HG03457 (cell line): ENCODE measurements around the gene CDKN2C.

ENCODE experiments used
- ATAC-seq: cut with Tn5 transposase; IDR thresholded peaks from one replicate; pipeline ENCODE4 v1.9.1; 2021; ENCODE audit warnings: moderate number of reproducible peaks; ENCODE audit not compliant: unreplicated experiment

CDKN2C gene

DNA sequence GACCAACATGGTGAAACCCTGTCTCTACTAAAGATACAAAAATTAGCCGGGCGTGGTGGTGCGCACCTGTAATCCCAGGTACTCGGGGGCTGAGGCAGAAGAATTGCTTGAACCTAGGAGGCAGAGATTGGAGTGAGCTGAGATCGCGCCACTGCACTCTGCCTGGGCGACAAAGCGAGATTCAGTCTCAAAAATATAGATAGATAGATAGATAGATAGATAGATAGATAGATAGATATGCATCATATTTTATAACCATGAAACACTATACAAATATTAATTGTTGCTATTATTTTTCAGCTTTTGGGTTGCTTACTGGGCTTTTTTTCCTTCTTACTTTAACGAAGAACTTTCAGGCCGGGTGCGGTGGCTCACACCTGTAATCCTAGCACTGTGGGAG, 5.2 kb upstream of the CDKN2C start:
- no peak for ATAC-seq

DNA sequence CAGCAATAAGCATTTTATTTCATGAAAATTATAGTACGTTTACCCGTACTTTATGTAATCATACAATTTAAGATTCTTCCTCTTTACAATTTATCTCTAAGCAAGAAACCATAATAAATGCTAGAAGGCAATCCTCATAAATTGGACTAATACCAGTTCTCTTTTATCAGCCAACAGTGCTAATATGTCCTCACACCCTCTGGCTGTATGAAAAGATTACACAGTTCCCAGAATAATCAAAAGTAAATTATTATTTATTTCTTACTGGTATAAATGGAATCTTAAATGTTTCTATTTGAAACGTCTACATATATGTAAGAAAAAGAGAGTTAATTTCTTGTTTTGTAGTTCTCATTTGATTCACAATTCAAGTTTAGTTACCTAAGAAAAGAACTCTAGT, 3.1 kb upstream of the CDKN2C start:
- no peak for ATAC-seq

DNA sequence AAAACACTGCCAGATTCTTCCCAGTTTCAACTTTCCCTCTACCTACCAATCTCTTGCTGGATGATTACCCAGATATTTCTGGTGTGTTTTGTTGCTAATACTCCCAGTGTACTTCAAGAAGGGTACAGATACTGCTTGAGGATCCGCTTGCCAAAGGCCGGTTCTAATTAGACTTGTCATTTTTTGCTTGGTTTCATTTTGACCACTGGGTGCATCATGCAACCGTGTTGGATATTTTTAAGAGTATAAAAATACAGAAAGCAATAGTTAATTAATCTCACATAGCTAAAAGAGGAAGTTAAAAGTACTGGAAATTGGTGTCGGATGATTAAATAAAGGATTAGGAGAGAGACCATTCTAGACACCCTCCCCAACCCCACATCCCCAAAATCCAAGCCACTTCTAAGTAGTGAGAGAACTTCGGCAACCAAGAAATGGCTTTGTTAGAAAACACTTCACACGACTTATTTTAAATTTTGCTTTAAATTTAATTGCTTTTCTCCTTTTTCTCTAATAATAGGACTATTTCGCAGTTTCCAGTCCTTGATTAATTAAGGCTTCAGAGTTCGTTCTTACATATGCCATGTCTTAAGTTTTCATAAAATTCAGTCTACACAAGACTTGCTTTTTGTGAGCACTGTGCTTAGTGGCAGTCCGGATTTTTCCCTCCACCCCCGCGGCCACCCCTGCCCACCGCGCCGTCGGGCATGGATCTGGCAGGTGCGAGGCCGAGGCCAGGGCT, 2.5 kb upstream of the CDKN2C start:
- ATAC-seq, result no peak

DNA sequence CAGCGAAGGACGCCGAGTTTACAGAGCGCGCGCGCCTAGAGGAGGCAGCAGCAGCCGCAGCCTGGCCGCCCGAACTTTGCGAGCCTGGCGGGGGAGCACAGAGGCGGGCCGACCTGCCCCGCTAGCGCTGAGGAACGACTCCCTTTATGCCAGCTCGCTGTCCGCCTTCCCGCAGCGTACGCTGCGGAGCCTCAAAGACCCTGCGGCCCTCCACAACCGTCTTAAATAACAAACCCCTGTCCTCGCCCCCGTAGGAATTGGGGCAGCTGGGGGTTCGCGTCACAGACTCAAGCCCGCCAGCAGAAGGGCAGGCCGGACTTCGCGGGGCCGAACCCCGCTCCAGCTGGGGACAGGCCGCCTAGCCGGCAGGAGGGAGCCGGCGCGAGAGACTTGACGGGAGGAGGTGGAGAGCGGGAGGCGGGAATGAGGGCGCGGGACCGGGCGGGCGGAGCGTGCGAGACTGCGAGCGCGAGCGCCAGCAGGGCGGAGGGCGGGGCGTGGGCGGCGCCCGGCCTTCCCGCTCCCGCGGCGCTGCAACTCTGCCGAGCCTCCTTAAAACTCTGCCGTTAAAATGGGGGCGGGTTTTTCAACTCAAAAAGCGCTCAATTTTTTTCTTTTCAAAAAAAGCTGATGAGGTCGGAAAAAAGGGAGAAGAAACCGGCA, 1.8 kb upstream of the CDKN2C start:
- peak; percentile 46 for ATAC-seq

DNA sequence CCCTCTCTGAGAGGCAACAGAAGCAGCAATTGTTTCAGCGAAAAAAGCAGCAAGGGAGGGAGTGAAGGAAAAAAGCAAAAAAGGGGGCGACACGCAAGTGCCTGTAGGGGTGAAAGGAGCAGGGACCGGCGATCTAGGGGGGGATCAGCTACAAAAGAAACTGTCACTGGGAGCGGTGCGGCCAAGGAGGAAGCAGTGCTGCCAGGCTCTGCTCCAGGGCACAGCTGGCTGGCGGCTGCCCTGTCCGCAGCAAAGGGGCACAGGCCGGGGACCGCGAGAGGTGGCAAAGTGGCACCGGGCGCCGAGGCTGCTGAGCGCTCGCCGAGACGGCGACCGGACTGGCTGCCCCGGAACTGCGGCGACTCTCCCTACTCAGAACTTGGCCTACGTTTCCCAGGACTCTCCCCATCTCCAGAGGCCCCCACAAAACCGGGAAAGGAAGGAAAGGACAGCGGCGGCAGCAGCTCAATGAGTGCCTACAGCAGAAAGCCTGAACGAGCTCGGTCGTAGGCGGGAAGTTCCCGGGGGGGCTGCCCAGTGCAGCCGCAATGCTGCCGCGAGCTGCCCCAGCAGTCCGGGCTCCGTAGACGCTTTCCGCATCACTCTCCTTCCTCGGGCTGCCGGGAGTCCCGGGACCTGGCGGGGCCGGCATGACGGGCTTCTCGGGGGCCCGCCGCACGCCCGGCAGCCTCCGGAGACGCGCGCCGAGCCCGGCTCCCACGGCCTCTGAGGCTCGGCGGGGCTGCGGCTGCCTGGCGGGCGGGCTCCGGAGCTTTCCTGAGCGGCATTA, 1.0 kb upstream of the CDKN2C start:
- no peak for ATAC-seq

DNA sequence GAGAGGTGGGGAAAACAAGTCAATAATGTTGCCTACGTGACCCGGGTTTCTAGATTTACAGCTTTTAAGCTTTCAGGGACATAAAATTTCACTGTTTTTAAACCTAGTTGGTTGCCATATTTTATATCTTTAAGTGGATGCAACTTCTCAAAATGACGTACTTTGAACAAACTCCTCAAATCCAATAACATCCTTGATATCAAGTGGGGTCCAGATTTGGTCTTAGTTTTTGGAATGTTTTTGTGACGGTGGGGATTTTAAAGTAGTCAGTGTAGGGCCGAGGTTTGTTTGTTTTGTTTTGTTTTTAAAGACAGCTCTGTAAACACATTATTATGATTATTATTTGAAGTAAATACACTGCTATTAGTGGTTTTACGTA, 453 bp downstream of the CDKN2C start:
- ATAC-seq, result no peak

DNA sequence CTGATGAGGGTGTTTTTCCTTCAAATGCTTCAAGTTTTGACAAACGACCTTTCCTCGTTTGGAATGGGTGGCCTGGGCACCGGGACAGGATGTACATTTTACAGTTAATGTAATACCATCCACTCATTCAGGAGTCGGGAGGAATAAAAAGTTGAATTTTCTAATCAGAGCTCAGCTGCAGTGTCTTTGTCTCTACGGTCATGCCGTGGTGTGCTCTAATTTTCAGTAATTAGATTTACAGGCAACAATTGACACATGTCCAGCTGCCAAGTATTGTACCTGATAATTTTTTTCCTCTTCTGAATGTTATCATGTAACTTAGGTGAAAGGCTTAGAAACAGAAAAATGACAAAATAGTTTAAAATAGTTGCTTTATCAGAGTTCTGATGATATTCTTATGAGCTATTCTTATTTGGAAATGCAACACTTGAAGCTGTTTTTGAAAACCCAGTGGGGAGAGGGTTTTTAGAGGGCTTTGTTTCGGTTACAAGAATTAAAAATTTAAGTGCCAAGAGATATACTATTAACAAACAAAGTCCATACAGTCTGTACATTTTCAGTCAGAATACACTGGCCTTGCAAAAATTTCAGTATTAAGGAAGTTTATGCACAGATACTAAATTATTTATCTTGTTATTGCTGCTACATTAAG, 1.0 kb downstream of the CDKN2C start:
- no peak for ATAC-seq

DNA sequence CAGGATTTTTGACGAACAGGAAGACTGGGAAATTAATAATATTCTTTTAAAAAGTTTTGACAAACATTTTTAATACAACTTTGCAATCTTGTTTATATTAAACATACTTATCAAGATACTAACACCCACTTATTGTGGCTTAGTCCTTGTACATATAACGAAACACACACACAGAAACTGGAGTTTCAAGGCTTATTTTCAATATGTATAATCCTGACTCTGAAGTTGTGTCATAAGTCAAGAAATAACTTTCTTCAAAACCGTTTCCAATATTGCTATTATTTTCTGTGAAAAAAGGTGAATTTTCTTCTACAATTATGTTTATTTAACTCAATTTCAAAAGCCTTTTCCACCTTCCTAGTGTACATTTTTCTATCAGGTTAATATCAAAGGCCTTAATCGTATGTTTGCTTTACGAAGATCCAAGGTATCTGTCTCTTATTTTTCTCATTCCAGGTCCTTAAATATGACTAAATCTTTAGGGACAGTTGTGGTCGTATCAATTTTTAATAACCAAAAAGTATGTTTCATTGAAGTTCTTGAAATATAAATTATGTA, 1.8 kb downstream of the CDKN2C start:
- no peak for ATAC-seq

DNA sequence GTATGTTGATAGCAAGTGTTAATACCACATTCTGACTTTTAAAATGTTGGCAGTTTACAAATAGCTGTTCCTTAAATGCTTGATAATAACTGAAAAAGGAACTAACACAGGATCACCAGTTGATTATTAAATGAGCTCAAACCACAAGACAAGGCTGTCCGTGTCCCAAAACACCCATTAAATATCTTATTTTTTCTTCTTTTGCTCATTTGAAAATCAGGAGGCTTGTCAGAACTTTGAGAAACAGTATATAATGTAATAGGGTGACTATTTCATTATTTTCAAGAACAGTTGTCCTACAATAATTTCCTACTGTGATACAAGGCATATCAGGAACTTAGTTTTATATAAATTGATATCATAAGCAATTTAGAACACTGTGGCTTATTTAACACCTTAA, 2.7 kb downstream of the CDKN2C start:
- ATAC-seq, result no peak

DNA sequence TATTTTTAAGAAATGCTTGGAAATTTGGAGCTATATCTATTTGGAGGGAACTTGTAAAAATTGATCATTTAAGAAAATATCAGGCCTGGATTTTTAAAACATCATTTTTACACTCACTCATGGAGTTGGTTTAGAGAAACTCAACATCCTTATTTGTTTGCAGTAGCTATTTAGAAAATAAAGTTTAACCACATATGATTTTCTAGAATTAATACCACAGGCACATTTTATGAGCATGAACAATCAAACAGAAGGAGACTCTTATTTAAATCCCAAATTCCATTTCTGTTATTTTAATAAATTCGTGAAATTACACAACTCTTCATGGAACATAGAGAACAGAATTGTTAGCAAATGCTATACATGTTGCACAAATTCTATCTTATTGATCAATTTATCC, 3.2 kb downstream of the CDKN2C start:
- ATAC-seq, result no peak

DNA sequence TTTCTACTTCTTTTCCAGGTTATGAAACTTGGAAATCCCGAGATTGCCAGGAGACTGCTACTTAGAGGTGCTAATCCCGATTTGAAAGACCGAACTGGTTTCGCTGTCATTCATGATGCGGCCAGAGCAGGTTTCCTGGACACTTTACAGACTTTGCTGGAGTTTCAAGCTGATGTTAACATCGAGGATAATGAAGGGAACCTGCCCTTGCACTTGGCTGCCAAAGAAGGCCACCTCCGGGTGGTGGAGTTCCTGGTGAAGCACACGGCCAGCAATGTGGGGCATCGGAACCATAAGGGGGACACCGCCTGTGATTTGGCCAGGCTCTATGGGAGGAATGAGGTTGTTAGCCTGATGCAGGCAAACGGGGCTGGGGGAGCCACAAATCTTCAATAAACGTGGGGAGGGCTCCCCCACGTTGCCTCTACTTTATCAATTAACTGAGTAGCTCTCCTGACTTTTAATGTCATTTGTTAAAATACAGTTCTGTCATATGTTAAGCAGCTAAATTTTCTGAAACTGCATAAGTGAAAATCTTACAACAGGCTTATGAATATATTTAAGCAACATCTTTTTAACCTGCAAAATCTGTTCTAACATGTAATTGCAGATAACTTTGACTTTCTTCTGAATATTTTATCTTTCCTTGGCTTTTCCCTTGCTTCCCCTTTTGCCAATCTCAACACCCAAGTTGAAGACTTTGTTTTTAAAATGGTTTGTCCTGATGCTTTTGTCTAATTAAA, 4.0 kb downstream of the CDKN2C start:
- ATAC-seq, result no peak

DNA sequence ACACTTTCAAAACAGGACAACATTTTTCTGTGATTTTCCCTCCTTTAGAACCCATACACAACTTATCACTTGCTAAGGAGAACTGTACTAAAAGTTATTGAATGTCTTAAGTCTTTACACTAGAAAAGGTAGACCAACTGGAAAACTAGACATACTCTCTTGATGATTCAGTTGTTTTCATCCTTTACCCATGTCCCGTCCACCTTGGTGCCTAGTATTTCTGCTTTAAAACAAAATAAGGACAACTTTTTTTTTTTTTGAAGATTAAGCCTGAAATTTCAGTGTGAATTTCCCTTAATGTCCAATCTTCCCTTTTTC, 4.5 kb downstream of the CDKN2C start:
- ATAC-seq, result no peak

DNA sequence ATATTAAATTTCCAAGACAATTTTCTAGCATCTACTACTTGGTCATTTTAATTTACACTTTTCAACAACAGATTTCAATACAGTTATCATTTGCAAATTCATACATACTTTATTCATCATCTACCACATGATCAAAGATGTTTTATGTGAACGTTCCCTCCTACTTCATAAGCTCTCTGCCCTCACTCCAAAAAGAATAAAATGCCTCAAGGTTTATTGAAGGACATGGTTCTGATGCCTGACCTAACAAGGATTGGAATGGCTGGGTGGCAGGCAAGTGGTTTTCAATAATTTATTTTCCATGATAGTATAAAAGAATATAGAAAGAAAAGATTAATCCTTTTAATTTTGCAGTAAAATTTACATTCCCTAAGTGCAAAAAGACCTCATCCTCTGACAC, 5.4 kb downstream of the CDKN2C start:
- ATAC-seq, result no peak

DNA sequence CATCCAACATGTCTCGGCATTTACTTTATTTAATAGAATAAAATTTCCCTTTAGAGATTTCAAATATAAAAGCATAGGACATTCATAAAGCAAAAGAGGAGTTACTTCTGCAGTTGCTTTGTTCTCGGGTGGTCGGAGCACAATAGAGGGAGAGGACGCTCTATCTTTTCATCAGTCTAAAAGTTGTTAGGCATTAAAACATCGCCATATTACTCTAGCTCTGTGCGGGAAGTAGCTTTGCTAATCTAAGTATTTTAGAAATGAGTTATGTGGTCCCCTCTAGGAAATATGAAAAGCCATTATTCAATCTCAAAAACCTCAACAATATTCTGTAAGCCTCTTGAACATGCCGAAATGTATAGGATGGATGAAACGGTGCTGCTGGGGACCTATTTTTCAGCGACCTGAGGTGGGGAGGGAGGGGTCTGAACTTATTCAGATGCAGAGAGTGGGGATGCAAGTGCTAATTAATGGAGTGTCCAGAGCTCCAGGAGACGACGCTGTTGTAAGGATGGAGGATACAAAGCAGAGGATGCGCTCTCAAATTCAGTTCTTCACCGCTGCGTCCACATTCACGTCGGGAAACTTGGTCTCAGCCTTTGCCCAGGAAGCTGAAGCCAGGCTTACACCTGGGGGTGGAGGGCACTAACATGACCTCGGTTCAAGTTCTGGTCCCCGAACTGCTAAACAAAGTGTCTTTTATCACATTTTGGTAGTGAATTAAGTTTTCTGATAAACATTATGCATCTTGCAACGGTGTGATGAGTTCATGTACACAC, 6.3 kb downstream of the CDKN2C start:
- no peak for ATAC-seq

DNA sequence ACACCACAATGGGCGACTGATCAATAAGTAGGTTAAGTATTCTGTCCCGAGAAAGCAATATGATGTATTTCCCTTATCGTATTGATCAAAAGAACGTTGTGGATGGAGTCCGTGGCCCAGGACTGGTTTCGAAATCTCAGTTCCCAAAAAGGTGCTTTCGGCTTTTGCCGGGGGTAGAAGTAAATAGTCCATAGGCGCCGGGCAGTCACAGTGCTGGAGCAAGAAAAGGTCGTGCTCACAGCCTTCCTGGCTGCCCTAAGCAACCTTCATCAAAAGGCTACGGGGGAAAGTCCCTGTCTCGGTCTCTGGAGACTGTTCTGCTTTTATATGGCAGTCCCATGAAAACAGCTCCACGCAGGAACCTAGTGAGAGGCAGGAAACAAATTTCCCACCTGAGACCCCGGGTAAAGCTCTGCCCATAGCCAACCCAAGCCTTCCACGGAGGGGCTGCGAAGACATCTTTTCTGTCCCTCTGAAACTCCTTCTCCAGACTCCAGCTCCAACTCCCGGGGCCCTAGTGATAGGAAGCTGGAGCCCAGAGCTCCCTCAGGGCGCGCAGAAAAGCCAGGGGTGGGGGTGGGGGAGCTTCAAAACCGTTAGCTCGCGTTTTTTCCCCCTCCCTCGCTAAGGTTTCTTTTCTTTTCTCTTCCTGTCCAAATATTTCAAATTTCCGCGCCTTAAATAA, 7.0 kb downstream of the CDKN2C start:
- peak; percentile 64 for ATAC-seq

DNA sequence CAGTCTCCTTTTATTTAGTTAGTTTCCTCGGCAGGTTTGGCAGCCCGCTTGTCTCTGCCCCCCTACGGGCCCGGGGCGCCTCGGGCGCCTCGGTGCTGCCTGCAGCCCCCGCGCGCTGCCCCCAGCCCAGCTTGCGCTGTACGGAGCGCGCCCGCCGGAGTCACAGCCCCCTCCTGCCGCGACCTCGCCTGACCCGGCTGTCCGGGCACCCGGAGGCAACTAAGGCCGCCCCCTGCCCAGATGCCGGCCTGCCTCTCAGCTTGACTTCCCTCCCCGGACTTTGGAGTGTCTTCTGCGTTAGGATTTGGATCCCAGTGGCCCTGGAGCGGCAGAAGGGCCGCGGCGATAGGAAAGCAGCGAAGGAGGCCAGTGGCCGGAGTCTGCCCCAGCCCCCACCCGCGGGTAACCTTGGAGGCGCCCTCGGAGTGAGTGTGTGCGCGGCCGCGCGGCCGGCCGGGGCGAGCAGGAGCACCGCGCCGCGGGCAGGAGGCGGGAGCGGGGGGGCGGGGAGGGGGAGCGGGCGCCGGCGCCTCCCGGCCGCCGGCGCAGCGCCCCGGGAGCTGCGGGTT, 7.6 kb downstream of the CDKN2C start:
- ATAC-seq, result peak; percentile 42

DNA sequence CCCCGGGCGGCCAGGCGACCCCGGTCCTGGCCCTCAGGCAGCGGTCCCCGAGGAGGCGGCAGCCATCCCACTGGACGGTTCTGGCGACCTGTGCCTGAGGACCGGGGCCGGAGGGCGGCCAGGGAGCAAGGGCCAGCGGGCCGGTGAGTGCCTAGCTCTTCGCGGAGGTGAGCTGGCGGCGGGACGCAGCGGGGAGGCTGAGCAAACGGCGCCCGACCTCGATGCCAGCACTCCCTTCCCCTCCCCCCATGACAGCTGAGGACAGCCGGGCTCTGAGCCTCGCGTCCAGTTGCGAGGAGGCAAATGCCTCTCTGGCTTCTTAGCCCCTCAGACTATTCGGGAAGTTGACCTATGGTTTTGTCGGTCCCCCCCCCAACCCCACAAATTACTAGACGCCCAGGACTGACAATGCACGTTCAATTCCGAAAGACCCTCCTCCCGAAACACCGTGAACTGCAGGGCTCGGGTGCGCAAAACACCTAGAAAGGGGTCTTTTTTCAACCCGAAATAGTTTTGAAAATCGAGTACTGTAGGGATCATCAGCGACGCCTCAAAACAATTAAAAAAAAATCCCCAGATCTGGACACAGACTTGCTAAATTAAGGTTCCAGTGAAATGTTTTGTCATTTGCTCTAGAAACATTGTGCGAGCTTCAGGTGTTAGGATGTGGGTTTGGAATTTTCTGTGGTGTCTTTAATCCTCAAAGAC, 8.3 kb downstream of the CDKN2C start:
- ATAC-seq, result peak; percentile 33
